ENCODE measurements around the gene TOR4A. TPM values are rescaled to one million over a fixed set of nuclear protein-coding genes. Genes with fewer than 3 reads are reported as not detected.
A peak's percentile ranks its signal among the peaks of the same experiment; 100 is the strongest.

Gene TOR4A
- polyA plus RNA-seq, 2 of the 4 experiments (the other 2 are of a cell fraction): 9.8 to 18.6 TPM

DNA sequence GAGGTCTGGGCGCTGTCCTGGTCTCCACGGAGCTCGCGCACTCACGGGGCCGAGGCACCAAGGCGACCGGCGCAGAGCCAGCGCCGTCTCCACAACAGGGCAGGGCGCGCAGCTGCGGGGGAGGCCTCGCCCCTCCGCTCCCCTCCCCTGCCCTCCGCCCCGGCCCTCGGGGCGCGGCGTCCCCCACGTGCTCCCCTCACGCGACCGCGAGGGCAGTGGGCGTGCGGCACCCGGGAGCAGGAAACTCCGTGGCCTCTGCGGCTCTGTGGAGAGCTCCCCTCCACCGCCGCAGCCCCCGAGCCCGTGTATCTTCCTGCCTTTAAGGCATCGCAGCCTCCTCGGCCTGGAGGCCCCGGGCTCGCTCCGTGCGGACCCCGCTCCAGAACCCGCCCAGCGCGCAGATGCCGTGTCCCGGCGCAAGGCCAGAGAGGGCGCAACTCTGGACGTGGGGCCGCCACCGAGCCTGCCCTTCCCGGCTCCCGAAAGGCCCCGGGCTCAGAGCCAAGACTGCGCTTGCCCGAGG lies 37.1 kb upstream of the TOR4A start (continued):
- no peak for TF ChIP-seq EHMT2 (IDR thresholded peaks at IDR 0.05; ENCODE audit: low read depth)
- TF ChIP-seq RCOR1 (IDR thresholded peaks at IDR 0.05; ENCODE audit: low read depth, low read length): no peak
- no peak for TF ChIP-seq RAD21 (conservative IDR thresholded peaks at IDR 0.05 in 1 of 2, IDR thresholded peaks at IDR 0.05 in 1 of 2)
- no peak for TF ChIP-seq CEBPB (IDR thresholded peaks at IDR 0.05)
- TF ChIP-seq PBX3 (IDR thresholded peaks at IDR 0.05): no peak
- peak; percentile 52 for TF ChIP-seq POLR2A (IDR thresholded peaks at IDR 0.05; ENCODE audit: low read length)
- TF ChIP-seq EP300 (IDR thresholded peaks at IDR 0.05): no peak
- peak; percentile 87 for TF ChIP-seq MYC (IDR thresholded peaks at IDR 0.05; ENCODE audit: borderline replicate concordance, low read length)
- no peak for TF ChIP-seq EHF (CRISPR knock-in tag; IDR thresholded peaks at IDR 0.05)
- no peak for TF ChIP-seq ZC3H11A (IDR thresholded peaks at IDR 0.05)
- no peak for TF ChIP-seq CHD4 (IDR thresholded peaks at IDR 0.05; ENCODE audit: borderline replicate concordance)
- TF ChIP-seq HES2 (IDR thresholded peaks at IDR 0.05): no peak
- TF ChIP-seq, protein P1, sequence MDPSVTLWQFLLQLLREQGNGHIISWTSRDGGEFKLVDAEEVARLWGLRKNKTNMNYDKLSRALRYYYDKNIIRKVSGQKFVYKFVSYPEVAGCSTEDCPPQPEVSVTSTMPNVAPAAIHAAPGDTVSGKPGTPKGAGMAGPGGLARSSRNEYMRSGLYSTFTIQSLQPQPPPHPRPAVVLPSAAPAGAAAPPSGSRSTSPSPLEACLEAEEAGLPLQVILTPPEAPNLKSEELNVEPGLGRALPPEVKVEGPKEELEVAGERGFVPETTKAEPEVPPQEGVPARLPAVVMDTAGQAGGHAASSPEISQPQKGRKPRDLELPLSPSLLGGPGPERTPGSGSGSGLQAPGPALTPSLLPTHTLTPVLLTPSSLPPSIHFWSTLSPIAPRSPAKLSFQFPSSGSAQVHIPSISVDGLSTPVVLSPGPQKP (IDR thresholded peaks at IDR 0.05; ENCODE audit: low read depth, low read length): no peak
- TF ChIP-seq TFCP2L1 (CRISPR knock-in tag; IDR thresholded peaks at IDR 0.05): no peak
- TF ChIP-seq MAZ (IDR thresholded peaks at IDR 0.05; ENCODE audit: borderline replicate concordance, low read depth, low read length): peak; percentile 56; the same call in 1 of the 2 replicates
- no peak for TF ChIP-seq NR3C1 (IDR thresholded peaks at IDR 0.05)
- TF ChIP-seq SREBF2 (IDR thresholded peaks at IDR 0.05): no peak
- TF ChIP-seq GATA3 (IDR thresholded peaks at IDR 0.05; ENCODE audit: borderline replicate concordance): no peak; the same call in 1 of the 2 replicates
- no peak for TF ChIP-seq NPAS2 (CRISPR knock-in tag; IDR thresholded peaks at IDR 0.05; ENCODE audit: borderline replicate concordance)
- TF ChIP-seq BCL3 (IDR thresholded peaks at IDR 0.05): peak; percentile 79; the same call in 2 of the 3 replicates
- TF ChIP-seq CBX2 (IDR thresholded peaks at IDR 0.05; ENCODE audit: borderline replicate concordance, low read depth): no peak
- no peak for TF ChIP-seq ZFP36 (IDR thresholded peaks at IDR 0.05; ENCODE audit: borderline replicate concordance, partially characterized antibody)
- TF ChIP-seq HOXB5 (CRISPR knock-in tag; IDR thresholded peaks at IDR 0.05): peak; percentile 73; the same call in 1 of the 2 replicates
- no peak for TF ChIP-seq KDM5A (IDR thresholded peaks at IDR 0.05)
- no peak for TF ChIP-seq KDM1A (IDR thresholded peaks at IDR 0.05; ENCODE audit: low read depth)
- TF ChIP-seq TP53 (CRISPR knock-in tag; IDR thresholded peaks at IDR 0.05): no peak
- no peak for TF ChIP-seq ESRRA (IDR thresholded peaks at IDR 0.05; ENCODE audit: borderline replicate concordance, low read length)
- no peak for TF ChIP-seq HEYL (CRISPR knock-in tag; IDR thresholded peaks at IDR 0.05)
- no peak for TF ChIP-seq HDAC2 (IDR thresholded peaks at IDR 0.05)
- TF ChIP-seq RNF2 (IDR thresholded peaks at IDR 0.05; ENCODE audit: borderline replicate concordance, low read depth): no peak
- no peak for TF ChIP-seq SMC3 (IDR thresholded peaks at IDR 0.05)
- no peak for TF ChIP-seq RFX5 (IDR thresholded peaks at IDR 0.05)
- TF ChIP-seq, protein P2, sequence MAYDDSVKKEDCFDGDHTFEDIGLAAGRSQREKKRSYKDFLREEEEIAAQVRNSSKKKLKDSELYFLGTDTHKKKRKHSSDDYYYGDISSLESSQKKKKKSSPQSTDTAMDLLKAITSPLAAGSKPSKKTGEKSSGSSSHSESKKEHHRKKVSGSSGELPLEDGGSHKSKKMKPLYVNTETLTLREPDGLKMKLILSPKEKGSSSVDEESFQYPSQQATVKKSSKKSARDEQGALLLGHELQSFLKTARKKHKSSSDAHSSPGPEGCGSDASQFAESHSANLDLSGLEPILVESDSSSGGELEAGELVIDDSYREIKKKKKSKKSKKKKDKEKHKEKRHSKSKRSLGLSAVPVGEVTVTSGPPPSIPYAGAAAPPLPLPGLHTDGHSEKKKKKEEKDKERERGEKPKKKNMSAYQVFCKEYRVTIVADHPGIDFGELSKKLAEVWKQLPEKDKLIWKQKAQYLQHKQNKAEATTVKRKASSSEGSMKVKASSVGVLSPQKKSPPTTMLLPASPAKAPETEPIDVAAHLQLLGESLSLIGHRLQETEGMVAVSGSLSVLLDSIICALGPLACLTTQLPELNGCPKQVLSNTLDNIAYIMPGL (CRISPR knock-in tag; IDR thresholded peaks at IDR 0.05; ENCODE audit: borderline replicate concordance): no peak
- no peak for TF ChIP-seq FOXS1 (CRISPR knock-in tag; IDR thresholded peaks at IDR 0.05)
- peak; percentile 48; the same call in 1 of the 2 replicates for TF ChIP-seq PHF8 (IDR thresholded peaks at IDR 0.05; ENCODE audit: borderline replicate concordance, low read depth)
- TF ChIP-seq JUNB (IDR thresholded peaks at IDR 0.05): no peak
- no peak for TF ChIP-seq HOXB13 (CRISPR knock-in tag; IDR thresholded peaks at IDR 0.05; ENCODE audit: low read depth)
- TF ChIP-seq, protein P3, sequence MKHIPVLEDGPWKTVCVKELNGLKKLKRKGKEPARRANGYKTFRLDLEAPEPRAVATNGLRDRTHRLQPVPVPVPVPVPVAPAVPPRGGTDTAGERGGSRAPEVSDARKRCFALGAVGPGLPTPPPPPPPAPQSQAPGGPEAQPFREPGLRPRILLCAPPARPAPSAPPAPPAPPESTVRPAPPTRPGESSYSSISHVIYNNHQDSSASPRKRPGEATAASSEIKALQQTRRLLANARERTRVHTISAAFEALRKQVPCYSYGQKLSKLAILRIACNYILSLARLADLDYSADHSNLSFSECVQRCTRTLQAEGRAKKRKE (CRISPR knock-in tag; IDR thresholded peaks at IDR 0.05; ENCODE audit: low read depth): no peak
- no peak for TF ChIP-seq NFE2L2 (conservative IDR thresholded peaks at IDR 0.05; ENCODE audit: low read length)
- TF ChIP-seq RARB (CRISPR knock-in tag; IDR thresholded peaks at IDR 0.05): no peak
